Keratinocyte (primary cell): ENCODE measurements around the gene PTPRD. TPM values are rescaled to one million over a fixed set of nuclear protein-coding genes. Genes with fewer than 3 reads are reported as not detected.

ENCODE experiments used
- DNase-seq: peaks from one replicate; pipeline ENCODE4 v3.0.0-alpha.2; 2011; ENCODE audit warnings: low read depth, missing footprints, low spot score
- FAIRE-seq: peaks from 2 replicates; lab custom pipeline; 2011; peaks lifted over from hg19 to GRCh38; lab: Jason Lieb, UNC
- H2AFZ ChIP-seq: 2 replicates; pipeline ENCODE4 v1.6.0; 2012; ENCODE audit warnings: low read length, control low read depth, inconsistent platforms; ENCODE audit not compliant: control insufficient read depth
- H3K27ac ChIP-seq: 2 replicates; pipeline ENCODE4 v1.5.1; 2011; ENCODE audit warnings: low read length; ENCODE audit not compliant: control insufficient read depth, insufficient read depth
- H3K27me3 ChIP-seq: 3 replicates; pipeline ENCODE4 v1.6.0; 2011; ENCODE audit warnings: low read length; ENCODE audit not compliant: control insufficient read depth, insufficient read depth; ENCODE audit errors: extremely low read depth
- H3K36me3 ChIP-seq, 2 experiments: 2 replicates in 1 of 2; 3 replicates in 1 of 2; pipeline ENCODE4 v1.5.1; 2011; ENCODE audit warnings: low read length in 2 of 2, mild to moderate bottlenecking in 1 of 2; ENCODE audit not compliant: control insufficient read depth in 2 of 2, insufficient read depth in 2 of 2; ENCODE audit errors: extremely low read depth in 1 of 2
- H3K4me1 ChIP-seq: 3 replicates; pipeline ENCODE4 v1.5.1; 2011; ENCODE audit warnings: low read length; ENCODE audit not compliant: control insufficient read depth, insufficient read depth; ENCODE audit errors: extremely low read depth
- H3K4me2 ChIP-seq: 3 replicates; pipeline ENCODE4 v1.6.0; 2011; ENCODE audit warnings: low read depth, low read length; ENCODE audit not compliant: control insufficient read depth, insufficient read depth; ENCODE audit errors: extremely low read depth
- H3K4me3 ChIP-seq, 3 experiments: fragments of 200-600 bp in 1 of 3; sonication (generic) in 1 of 3; 2 replicates in 2 of 3; 3 replicates in 1 of 3; pipeline ENCODE4 v1.5.1; 2011 to 2016; ENCODE audit warnings: low read length in 3 of 3, mild to moderate bottlenecking in 3 of 3, control low read depth in 2 of 3, inconsistent platforms in 1 of 3, low read depth in 1 of 3, mixed read lengths in 1 of 3, mixed run types in 1 of 3, moderate library complexity in 1 of 3; ENCODE audit not compliant: control insufficient read depth in 2 of 3, insufficient read depth in 2 of 3; ENCODE audit errors: extremely low read depth in 1 of 3
- H3K79me2 ChIP-seq: 2 replicates; pipeline ENCODE4 v1.6.0; 2012; ENCODE audit warnings: low read length; ENCODE audit not compliant: control insufficient read depth, insufficient read depth
- H3K9ac ChIP-seq: 3 replicates; pipeline ENCODE4 v1.6.0; 2011; ENCODE audit warnings: low read length; ENCODE audit not compliant: control insufficient read depth, insufficient read depth; ENCODE audit errors: extremely low read depth
- H3K9me1 ChIP-seq: 3 replicates; pipeline ENCODE4 v1.6.0; 2011; ENCODE audit warnings: low read length; ENCODE audit not compliant: control insufficient read depth, insufficient read depth; ENCODE audit errors: extremely low read depth
- H3K9me3 ChIP-seq: 2 replicates; pipeline ENCODE4 v1.5.1; 2012; ENCODE audit warnings: low read depth, low read length; ENCODE audit not compliant: control insufficient read depth
- H4K20me1 ChIP-seq: 3 replicates; pipeline ENCODE4 v1.6.0; 2011; ENCODE audit warnings: low read length; ENCODE audit not compliant: control insufficient read depth, insufficient read depth; ENCODE audit errors: extremely low read depth
- EZH2 ChIP-seq: IDR thresholded peaks from one replicate; pipeline ENCODE4 v1.6.1; 2012; ENCODE audit warnings: inconsistent platforms, mild to moderate bottlenecking, low read length, moderate library complexity
- dilution Hi-C: fragments of 300-500 bp; cut with MboI; formaldehyde crosslinking; loops from one replicate; pipeline ENCODE4 v1.7.0; 2020; ENCODE audit warnings: low sequenced_read_pairs; ENCODE audit not compliant: extremely low pct_ligation_motif_present
- polyA plus RNA-seq, 5 experiments: library from polyadenylated mRNA; depleted of rRNA in 3 of 5; stranded (reverse) in 3 of 5; stranded (forward) in 1 of 5; unstranded in 1 of 5; fragments of >200 nt; gene quantifications; 1 replicate in 1 of 5; 2 replicates in 3 of 5; 3 replicates in 1 of 5; pipeline versions ENCODE4 v1.2.1 to v1.2.3, GENCODE V29; 2011 to 2012; ENCODE audit warnings: missing spikeins in 2 of 5, low read depth in 1 of 5, low replicate concordance in 1 of 5
- TF ChIP-seq, protein P1 (sequence below), 3 experiments: IDR thresholded peaks in 1 of 3; conservative IDR thresholded peaks in 1 of 3; optimal IDR thresholded peaks in 1 of 3; 2 replicates in 2 of 3; 3 replicates in 1 of 3; pipeline versions ENCODE3 to v1.5.1; 2011; ENCODE audit warnings: low read length in 3 of 3, mild to moderate bottlenecking in 3 of 3, moderate library complexity in 2 of 3, control low read depth in 1 of 3, inconsistent platforms in 1 of 3; ENCODE audit not compliant: insufficient read depth in 2 of 3; ENCODE audit errors: extremely low read depth in 1 of 3

The PTPRD gene
- polyA plus RNA-seq, 1 donor (not counting 4 experiments of a cell fraction or from before 2014, with no cell fraction given) = 0.10 TPM

DNA sequence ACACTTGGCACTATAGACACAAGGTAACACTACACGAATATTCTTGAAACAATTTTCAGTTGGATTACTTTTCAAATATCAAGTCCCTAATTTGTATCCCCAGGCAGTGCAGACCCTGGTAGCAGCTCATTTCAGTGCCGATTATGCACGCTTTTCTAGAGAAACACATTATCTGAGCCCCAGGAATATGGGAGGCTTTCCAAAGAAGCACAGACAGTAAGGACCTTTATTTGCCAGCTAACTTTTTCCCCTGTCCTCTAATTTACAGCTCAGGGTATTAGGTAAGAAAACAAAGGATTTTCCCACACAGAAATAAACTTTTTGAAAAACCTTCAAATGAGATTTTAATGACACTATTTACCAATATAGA, 1961.0 kb downstream of the PTPRD start:
- TF ChIP-seq EZH2 = no peak
- TF ChIP-seq, protein P1, sequence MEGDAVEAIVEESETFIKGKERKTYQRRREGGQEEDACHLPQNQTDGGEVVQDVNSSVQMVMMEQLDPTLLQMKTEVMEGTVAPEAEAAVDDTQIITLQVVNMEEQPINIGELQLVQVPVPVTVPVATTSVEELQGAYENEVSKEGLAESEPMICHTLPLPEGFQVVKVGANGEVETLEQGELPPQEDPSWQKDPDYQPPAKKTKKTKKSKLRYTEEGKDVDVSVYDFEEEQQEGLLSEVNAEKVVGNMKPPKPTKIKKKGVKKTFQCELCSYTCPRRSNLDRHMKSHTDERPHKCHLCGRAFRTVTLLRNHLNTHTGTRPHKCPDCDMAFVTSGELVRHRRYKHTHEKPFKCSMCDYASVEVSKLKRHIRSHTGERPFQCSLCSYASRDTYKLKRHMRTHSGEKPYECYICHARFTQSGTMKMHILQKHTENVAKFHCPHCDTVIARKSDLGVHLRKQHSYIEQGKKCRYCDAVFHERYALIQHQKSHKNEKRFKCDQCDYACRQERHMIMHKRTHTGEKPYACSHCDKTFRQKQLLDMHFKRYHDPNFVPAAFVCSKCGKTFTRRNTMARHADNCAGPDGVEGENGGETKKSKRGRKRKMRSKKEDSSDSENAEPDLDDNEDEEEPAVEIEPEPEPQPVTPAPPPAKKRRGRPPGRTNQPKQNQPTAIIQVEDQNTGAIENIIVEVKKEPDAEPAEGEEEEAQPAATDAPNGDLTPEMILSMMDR (optimal IDR thresholded peaks at IDR 0.05 in 1 of 3, IDR thresholded peaks at IDR 0.05 in 1 of 3, conservative IDR thresholded peaks at IDR 0.05 in 1 of 3; ENCODE audit: extremely low read depth in 1 of 3, insufficient read depth in 2 of 3, low read length in 3 of 3) = no peak
- Histone ChIP-seq H3K4me3 (no peak overlapping the region), H3K4me2 (no peak overlapping the region), H4K20me1 (no peaks in the 10 kb centered on the region), H3K9ac (no peak overlapping the region), H2AFZ (no peak overlapping the region), H3K27ac (no peak overlapping the region), H3K36me3 (no peaks in the 10 kb centered on the region), H3K9me3 (no peaks in the 10 kb centered on the region), H3K27me3 (no peaks in the 10 kb centered on the region), H3K79me2 (no peaks in the 10 kb centered on the region), H3K9me1 (no peaks in the 10 kb centered on the region), H3K4me1 (no peaks in the 10 kb centered on the region)
- dilution Hi-C loops = no loop called here
- FAIRE-seq = no peak
- no peak for DNase-seq

DNA sequence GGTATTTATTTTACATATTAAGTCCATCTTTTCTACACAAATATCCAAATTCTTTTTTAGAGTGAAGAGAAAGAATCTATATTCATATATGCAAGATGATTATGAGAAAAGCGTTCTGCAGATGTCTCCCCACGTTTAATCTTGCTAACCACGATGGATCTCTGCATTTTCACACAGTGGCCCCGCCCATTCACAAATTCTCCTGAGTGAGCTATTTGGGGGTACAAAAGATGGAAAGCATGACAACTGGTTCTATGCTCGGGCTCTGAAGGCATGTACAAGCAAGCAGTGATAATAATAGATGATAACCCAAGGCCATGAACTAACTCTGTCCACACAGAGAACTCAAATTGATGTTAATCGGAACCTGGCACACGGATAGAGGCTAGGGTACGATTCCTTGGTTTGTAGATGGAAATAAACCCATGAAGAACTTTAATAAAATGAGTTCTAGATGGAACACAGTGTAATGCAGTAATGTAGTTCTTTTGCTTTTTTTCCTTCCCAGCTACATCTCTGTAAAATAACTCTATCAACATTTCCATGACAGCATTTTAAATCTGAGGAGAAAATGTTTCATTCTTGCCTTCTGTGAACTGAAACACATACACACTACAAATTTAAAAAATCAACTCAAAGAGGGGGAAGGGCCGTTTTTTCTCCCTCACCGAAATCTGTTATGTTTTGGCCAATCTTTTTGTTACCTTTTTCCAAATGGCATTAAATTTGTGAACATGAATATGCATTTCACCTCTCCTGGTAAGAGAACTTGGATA, 1961.5 kb downstream of the PTPRD start:
- no peak for DNase-seq
- H2AFZ ChIP-seq = no peak overlapping the region
- FAIRE-seq = no peak

More for the DNA sequence above, 1961.5 kb downstream of the PTPRD start:
- Histone ChIP-seq H3K4me3 (no peak overlapping the region), H3K4me2 (no peak overlapping the region), H3K4me1 (no peaks in the 10 kb centered on the region), H4K20me1 (no peaks in the 10 kb centered on the region), H3K36me3 (no peaks in the 10 kb centered on the region), H3K27me3 (no peaks in the 10 kb centered on the region), H3K9ac (no peak overlapping the region), H3K9me1 (no peaks in the 10 kb centered on the region), H3K9me3 (no peaks in the 10 kb centered on the region), H3K79me2 (no peaks in the 10 kb centered on the region), H3K27ac (no peak overlapping the region)
- dilution Hi-C loops = no loop called here
- no peak for TF ChIP-seq EZH2
- TF ChIP-seq, protein P1 (optimal IDR thresholded peaks at IDR 0.05 in 1 of 3, IDR thresholded peaks at IDR 0.05 in 1 of 3, conservative IDR thresholded peaks at IDR 0.05 in 1 of 3; ENCODE audit: extremely low read depth in 1 of 3, insufficient read depth in 2 of 3, low read length in 3 of 3) = no peak
